Measurements from ENCODE around the gene FER. TPM values are rescaled to one million over a fixed set of nuclear protein-coding genes. Genes with fewer than 3 reads are reported as not detected.
A peak's percentile ranks its signal among the peaks of the same experiment; 100 is the strongest.

Gene FER
- total and polyA plus RNA-seq, 2 of the 13 experiments (the other 11 are each of a cell fraction or from before 2014, with no cell fraction given), result 7.9 to 29.0 TPM

- TF ChIP-seq MATR3 (CRISPR knock-in tag; IDR thresholded peaks at IDR 0.05) (no peak), FOXA1 (IDR thresholded peaks at IDR 0.05) (no peak), FOXA1 (CRISPR knock-in tag; IDR thresholded peaks at IDR 0.05) (no peak), AHDC1 (CRISPR knock-in tag; IDR thresholded peaks at IDR 0.05; ENCODE audit: borderline replicate concordance) (no peak), ELF1 (CRISPR knock-in tag; IDR thresholded peaks at IDR 0.05) (peak; percentile 41; the same call in 1 of the 2 replicates), CREM (IDR thresholded peaks at IDR 0.05) (peak; percentile 27; the same call in 1 of the 2 replicates), CREM (CRISPR knock-in tag; IDR thresholded peaks at IDR 0.05) (no peak), ZNF180 (CRISPR knock-in tag; IDR thresholded peaks at IDR 0.05; ENCODE audit: borderline replicate concordance, low read depth) (no peak), AKNA (CRISPR knock-in tag; IDR thresholded peaks at IDR 0.05; ENCODE audit: borderline replicate concordance) (no peak), MXD3 (CRISPR knock-in tag; IDR thresholded peaks at IDR 0.05) (no peak), ZNF274 (CRISPR knock-in tag; IDR thresholded peaks at IDR 0.05) (no peak), ZNF10 (CRISPR knock-in tag; IDR thresholded peaks at IDR 0.05; ENCODE audit: borderline replicate concordance, low read depth) (no peak), AGO1 (IDR thresholded peaks at IDR 0.05; ENCODE audit: low read depth, low read length, poor library complexity, severe bottlenecking) (no peak), MEF2D (CRISPR knock-in tag; IDR thresholded peaks at IDR 0.05) (no peak), TEAD3 (CRISPR knock-in tag; optimal IDR thresholded peaks at IDR 0.05; ENCODE audit: borderline replicate concordance) (no peak), ZNF652 (CRISPR knock-in tag; IDR thresholded peaks at IDR 0.05; ENCODE audit: borderline replicate concordance, low read depth) (no peak; the same call in 1 of the 2 replicates), CSRNP1 (CRISPR knock-in tag; IDR thresholded peaks at IDR 0.05) (no peak), ATM (IDR thresholded peaks at IDR 0.05; ENCODE audit: borderline replicate concordance) (no peak), HNRNPH1 (optimal IDR thresholded peaks at IDR 0.05; ENCODE audit: low read depth, low read length) (no peak)
Measured at GRCh38 chr5:108924457-108924961, 176.8 kb downstream of the FER start (continued).

Data from HepG2 (cell line).